HG02970 (cell line): ENCODE results near the gene OR2B6.
"Not testable (repeated sequence)": the region's sequence is repeated elsewhere in the genome, so short reads cannot be mapped to it uniquely, and the experiment has no call there.

Experiments
- ATAC-seq: cut with Tn5 transposase; IDR thresholded peaks from one replicate; pipeline ENCODE4 v1.9.1; 2021; ENCODE audit warnings: mild to moderate bottlenecking, moderate library complexity, moderate number of reproducible peaks; ENCODE audit not compliant: unreplicated experiment, low FRiP score

The OR2B6 gene

GRCh38 chr6:27956941-27957340 is at the start of gene OR2B6:
TSS of gene OR2B6 (plus strand) at chr6:27957241. CDS start at chr6:27957241, 0 bp downstream.
- ATAC-seq: no peak

GRCh38 chr6:27908017-27908416 is 49.0 kb upstream of the OR2B6 start:
- no peak for ATAC-seq

GRCh38 chr6:27911956-27912446 is 45.0 kb upstream of the OR2B6 start, which contains the start of gene OR2B2:
TSS of gene OR2B2 (minus strand) at chr6:27912396. CDS start at chr6:27912319, 77 bp downstream.
- ATAC-seq: no peak

- no peak for ATAC-seq
These were observed 34.1 kb upstream of the OR2B6 start for GRCh38 chr6:27922949-27923348.

- no peak for ATAC-seq
These were observed 32.9 kb upstream of the OR2B6 start for GRCh38 chr6:27924179-27924578.

- not testable (repeated sequence) for ATAC-seq
These were observed 29.0 kb upstream of the OR2B6 start for GRCh38 chr6:27928041-27928440.

- ATAC-seq: not testable (repeated sequence)
These were observed 27.1 kb upstream of the OR2B6 start for GRCh38 chr6:27929930-27930329.

GRCh38 chr6:27931209-27931608 is 25.8 kb upstream of the OR2B6 start:
- ATAC-seq: no peak

- no peak for ATAC-seq
These were observed 16.3 kb upstream of the OR2B6 start for GRCh38 chr6:27940766-27941165.

- ATAC-seq: not testable (repeated sequence)
These were observed 14.0 kb upstream of the OR2B6 start for GRCh38 chr6:27943072-27943471.

- ATAC-seq: no peak
These were observed 8.8 kb upstream of the OR2B6 start for GRCh38 chr6:27948237-27948636.

- no peak for ATAC-seq
These were observed 6.0 kb upstream of the OR2B6 start for GRCh38 chr6:27951040-27951439.

- no peak for ATAC-seq
These were observed 475 bp downstream of the OR2B6 start for GRCh38 chr6:27957516-27957915.

GRCh38 chr6:27962506-27962905 is 5.5 kb downstream of the OR2B6 start:
- ATAC-seq: no peak

GRCh38 chr6:27966044-27966443 is 9.0 kb downstream of the OR2B6 start:
- ATAC-seq: no peak

- ATAC-seq: no peak
These were observed 9.9 kb downstream of the OR2B6 start for GRCh38 chr6:27966816-27967426.

- ATAC-seq: no peak
These were observed 13.4 kb downstream of the OR2B6 start for GRCh38 chr6:27970444-27970843.

GRCh38 chr6:27972750-27973149 is 15.7 kb downstream of the OR2B6 start:
- ATAC-seq: no peak

- no peak for ATAC-seq
These were observed 20.3 kb downstream of the OR2B6 start for GRCh38 chr6:27977387-27977786.

- no peak for ATAC-seq
These were observed 21.7 kb downstream of the OR2B6 start for GRCh38 chr6:27978705-27979104.

- ATAC-seq: no peak
These were observed 23.1 kb downstream of the OR2B6 start for GRCh38 chr6:27980111-27980510.

- no peak for ATAC-seq
These were observed 30.1 kb downstream of the OR2B6 start for GRCh38 chr6:27986928-27987725.
